ENCODE data around the gene PPM1F. TPM values are rescaled to one million over a fixed set of nuclear protein-coding genes. Genes with fewer than 3 reads are reported as not detected.

Gene PPM1F
- total RNA-seq, 2 donors from 2014 or later = 37.6 to 49.2 TPM

- H3K27me3 ChIP-seq (ENCODE audit: control insufficient read depth, insufficient read depth, low read length, poor library complexity, severe bottlenecking) = peaks cover 30% of the 10 kb centered on the region
- H3K27ac Mint-ChIP-seq = no peak overlapping the region
- no peaks in the 10 kb centered on the region for H3K9me3 Mint-ChIP-seq
- H3K4me3 Mint-ChIP-seq = no peak overlapping the region
- H3K4me1 Mint-ChIP-seq = peaks cover 9% of the 10 kb centered on the region
- no peak overlapping the region for H3K9ac ChIP-seq (ENCODE audit: extremely low read depth, low read length, poor library complexity, severe bottlenecking)
- H3K4me1 ChIP-seq (ENCODE audit: control insufficient read depth, insufficient read depth, low read length) = peaks cover 7% of the 10 kb centered on the region
- DNase-seq = no peak
- H3K36me3 Mint-ChIP-seq (ENCODE audit: low read depth) = no peaks in the 10 kb centered on the region
- 86 to 92% methylated on average over 6 to 7 of the region's 7 CpGs for WGBS, 2 experiments (ENCODE audit: insufficient coverage in 1 of 2, insufficient read length in 1 of 2)
- H3K4me3 ChIP-seq (ENCODE audit: low read length) = no peak overlapping the region
- no peak for TF ChIP-seq CTCF (conservative IDR thresholded peaks at IDR 0.05)
- H3K27ac ChIP-seq (ENCODE audit: low read depth, low read length) = no peak overlapping the region
- peaks cover 88% of the 10 kb centered on the region for H3K27me3 Mint-ChIP-seq (ENCODE audit: insufficient read depth)
- H3K9me3 ChIP-seq (ENCODE audit: control insufficient read depth, low read length) = no peaks in the 10 kb centered on the region
- no peaks in the 10 kb centered on the region for H3K36me3 ChIP-seq (ENCODE audit: control insufficient read depth, insufficient read depth, low read length)
Observed at GRCh38 chr22:21998595-21999247, 46.1 kb upstream of the PPM1F start.

- no peak for TF ChIP-seq CTCF (conservative IDR thresholded peaks at IDR 0.05)
- H3K9ac ChIP-seq (ENCODE audit: extremely low read depth, low read length, poor library complexity, severe bottlenecking) = no peak overlapping the region
- no peak overlapping the region for H3K27ac Mint-ChIP-seq
- no peak overlapping the region for H3K27ac ChIP-seq (ENCODE audit: low read depth, low read length)
- peaks cover 7% of the 10 kb centered on the region for H3K4me1 ChIP-seq (ENCODE audit: control insufficient read depth, insufficient read depth, low read length)
- no peak for DNase-seq
- 97 to 100% methylated on average over 2 to 5 of the region's 5 CpGs for WGBS, 2 experiments (ENCODE audit: insufficient coverage in 1 of 2, insufficient read length in 1 of 2)
- no peak overlapping the region for H3K4me3 ChIP-seq (ENCODE audit: low read length)
- H3K4me3 Mint-ChIP-seq = no peak overlapping the region
- H3K27me3 ChIP-seq (ENCODE audit: control insufficient read depth, insufficient read depth, low read length, poor library complexity, severe bottlenecking) = peaks cover 25% of the 10 kb centered on the region
- no peaks in the 10 kb centered on the region for H3K9me3 Mint-ChIP-seq
- peaks cover 5% of the 10 kb centered on the region for H3K4me1 Mint-ChIP-seq
- H3K36me3 ChIP-seq (ENCODE audit: control insufficient read depth, insufficient read depth, low read length) = no peaks in the 10 kb centered on the region
- H3K36me3 Mint-ChIP-seq (ENCODE audit: low read depth) = no peaks in the 10 kb centered on the region
- no peaks in the 10 kb centered on the region for H3K9me3 ChIP-seq (ENCODE audit: control insufficient read depth, low read length)
- peaks cover 92% of the 10 kb centered on the region for H3K27me3 Mint-ChIP-seq (ENCODE audit: insufficient read depth)
Observed at GRCh38 chr22:21996175-21996720, 43.6 kb upstream of the PPM1F start.

- H3K36me3 ChIP-seq (ENCODE audit: control insufficient read depth, insufficient read depth, low read length) = no peaks in the 10 kb centered on the region
- no peak overlapping the region for H3K27ac ChIP-seq (ENCODE audit: low read depth, low read length)
- H3K36me3 Mint-ChIP-seq (ENCODE audit: low read depth) = no peaks in the 10 kb centered on the region
- H3K4me1 ChIP-seq (ENCODE audit: control insufficient read depth, insufficient read depth, low read length) = peaks cover 7% of the 10 kb centered on the region
- H3K27ac Mint-ChIP-seq = no peak overlapping the region
- H3K27me3 Mint-ChIP-seq (ENCODE audit: insufficient read depth) = peaks cover 92% of the 10 kb centered on the region
- peaks cover 21% of the 10 kb centered on the region for H3K27me3 ChIP-seq (ENCODE audit: control insufficient read depth, insufficient read depth, low read length, poor library complexity, severe bottlenecking)
- no peak for DNase-seq
- H3K9me3 Mint-ChIP-seq = no peaks in the 10 kb centered on the region
- 87 to 89% methylated on average over 2 to 3 of the region's 3 CpGs for WGBS, 2 experiments (ENCODE audit: insufficient coverage in 1 of 2, insufficient read length in 1 of 2)
- H3K4me3 ChIP-seq (ENCODE audit: low read length) = no peak overlapping the region
- H3K4me3 Mint-ChIP-seq = no peak overlapping the region
- H3K4me1 Mint-ChIP-seq = peaks cover 5% of the 10 kb centered on the region
- no peaks in the 10 kb centered on the region for H3K9me3 ChIP-seq (ENCODE audit: control insufficient read depth, low read length)
- TF ChIP-seq CTCF (conservative IDR thresholded peaks at IDR 0.05) = no peak
- no peak overlapping the region for H3K9ac ChIP-seq (ENCODE audit: extremely low read depth, low read length, poor library complexity, severe bottlenecking)
Observed at GRCh38 chr22:21995660-21996059, 43.0 kb upstream of the PPM1F start.
